B cell (primary cell): Measurements from ENCODE around the gene KLHL1. TPM values are rescaled to one million over a fixed set of nuclear protein-coding genes. Genes with fewer than 3 reads are reported as not detected.

Source experiments
- ATAC-seq: fragments of 200-7000 bp; cut with Tn5 transposase; one replicate; pipeline ENCODE4 v1.10.0; 2021; ENCODE audit warnings: low read depth, mild to moderate bottlenecking, moderate number of reproducible peaks, moderate library complexity
- CTCF ChIA-PET: fragments of 350-600 bp; sonication (Branson Sonifier 250); formaldehyde crosslinking; loops from one replicate; lab custom pipeline; 2021; ENCODE audit warnings: antibody characterized with exemption, inconsistent platforms; lab: Charles Lee
- POLR2A ChIA-PET: fragments of 350-600 bp; sonication (Branson Sonifier 250); formaldehyde crosslinking; loops from one replicate; lab custom pipeline; 2021; ENCODE audit warnings: antibody characterized with exemption; lab: Charles Lee
- DNase-seq: peaks from one replicate; pipeline ENCODE4 v3.0.0; 2013
- H2AFZ ChIP-seq: 2 replicates; pipeline ENCODE4 v1.6.1; 2012; ENCODE audit warnings: mild to moderate bottlenecking, low read depth, low read length; ENCODE audit not compliant: insufficient read depth, poor library complexity, severe bottlenecking
- H3K27ac ChIP-seq, 2 donors: 1 replicate in 1 of 2; 2 replicates in 1 of 2; pipeline ENCODE4 v1.5.1; 2012 to 2013; ENCODE audit warnings: low read length in 2 of 2, mild to moderate bottlenecking in 2 of 2, moderate library complexity in 1 of 2
- H3K27me3 ChIP-seq, 4 experiments: fragments of 200-600 bp in 1 of 4; sonication (generic) in 1 of 4; replicated peaks in 1 of 4; 1 replicate in 2 of 4; 2 replicates in 2 of 4; pipeline versions ENCODE4 v1.6.1 to v1.7.0; 2013 to 2016; ENCODE audit warnings: low read length in 3 of 4, mild to moderate bottlenecking in 2 of 4, mixed read lengths in 1 of 4, moderate library complexity in 1 of 4; ENCODE audit not compliant: insufficient read depth in 4 of 4, control insufficient read depth in 3 of 4; ENCODE audit errors: control extremely low read depth in 1 of 4
- H3K36me3 ChIP-seq, 2 experiments: replicated peaks in 1 of 2; 1 replicate in 1 of 2; 2 replicates in 1 of 2; pipeline versions ENCODE4 v1.6.1 to v1.7.1; 2013; ENCODE audit warnings: low read length in 1 of 2; ENCODE audit not compliant: insufficient read depth in 2 of 2, control insufficient read depth in 1 of 2; ENCODE audit errors: control extremely low read depth in 1 of 2, extremely low read depth in 1 of 2
- H3K4me1 ChIP-seq, 2 donors: fragments of 200-600 bp in 1 of 2; sonication (generic) in 1 of 2; 1 replicate in 1 of 2; 2 replicates in 1 of 2; pipeline versions ENCODE4 v1.5.1 to v1.6.1; 2013 to 2017; ENCODE audit warnings: low read length in 2 of 2; ENCODE audit not compliant: control insufficient read depth in 2 of 2, insufficient read depth in 2 of 2
- H3K4me2 ChIP-seq: replicated peaks from 2 replicates; pipeline ENCODE3; 2012; ENCODE audit warnings: mild to moderate bottlenecking, low read depth, low read length; ENCODE audit not compliant: poor library complexity, severe bottlenecking
- H3K4me3 ChIP-seq, 5 experiments: fragments of 200-600 bp in 1 of 5; sonication (generic) in 1 of 5; 1 replicate in 3 of 5; 2 replicates in 2 of 5; pipeline versions ENCODE4 v1.5.1 to v1.7.0; 2011 to 2016; ENCODE audit warnings: low read length in 4 of 5, mild to moderate bottlenecking in 4 of 5, low read depth in 2 of 5, control low read depth in 1 of 5, moderate library complexity in 1 of 5; ENCODE audit not compliant: insufficient read depth in 1 of 5; ENCODE audit errors: control extremely low read depth in 1 of 5, extremely low read depth in 1 of 5
- H3K79me2 ChIP-seq: fragments of 200-600 bp; sonication (generic); one replicate; pipeline ENCODE4 v1.6.0; 2016; ENCODE audit warnings: low read length; ENCODE audit not compliant: control insufficient read depth, insufficient read depth
- H3K9ac ChIP-seq: fragments of 200-600 bp; sonication (generic); 2 replicates; pipeline ENCODE4 v1.6.1; 2017; ENCODE audit warnings: mild to moderate bottlenecking, low read length, moderate library complexity
- H3K9me3 ChIP-seq, 3 donors: one replicate each; pipeline versions ENCODE4 v1.6.1 to v1.7.1; 2013; ENCODE audit warnings: low read length in 2 of 3; ENCODE audit not compliant: control insufficient read depth in 2 of 3, insufficient read depth in 1 of 3; ENCODE audit errors: control extremely low read depth in 1 of 3
- H4K20me1 ChIP-seq: 2 replicates; pipeline ENCODE4 v1.6.0; 2012; ENCODE audit warnings: mild to moderate bottlenecking, low read length; ENCODE audit not compliant: insufficient read depth, control insufficient read depth, poor library complexity, severe bottlenecking
- H3K27ac Mint-ChIP-seq: one replicate; pipeline ENCODE4 v1.8.0; 2021; ENCODE audit warnings: mixed read lengths
- H3K27me3 Mint-ChIP-seq: one replicate; pipeline ENCODE4 v1.8.0; 2021; ENCODE audit warnings: mixed read lengths
- H3K4me1 Mint-ChIP-seq: one replicate; pipeline ENCODE4 v1.8.0; 2021; ENCODE audit warnings: mixed read lengths
- H3K4me3 Mint-ChIP-seq: one replicate; pipeline ENCODE4 v1.8.0; 2021; ENCODE audit warnings: mixed read lengths
- H3K9me3 Mint-ChIP-seq: one replicate; pipeline ENCODE4 v1.8.0; 2022; ENCODE audit warnings: mixed read lengths; ENCODE audit not compliant: insufficient read depth
- EZH2 ChIP-seq: IDR thresholded peaks from 2 replicates; pipeline ENCODE4 v1.6.1; 2012; ENCODE audit warnings: borderline replicate concordance, low read depth, mild to moderate bottlenecking, moderate library complexity, low read length; ENCODE audit not compliant: insufficient read depth, poor library complexity, severe bottlenecking
- WGBS: methylation state at CpG from one replicate; pipeline ENCODE4 v1.1.5; 2013; ENCODE audit warnings: missing lambda C conversion rate; ENCODE audit not compliant: insufficient coverage; 5-methylcytosine and 5-hydroxymethylcytosine counted together
- intact Hi-C: fragments of 100-400 bp; cut with micrococcal nuclease; formaldehyde crosslinking; loops from one replicate; pipeline ENCODE4 v1.10.0; 2022
- polyA plus RNA-seq: library from polyadenylated mRNA; depleted of rRNA; stranded (reverse); fragments of >200 nt; gene quantifications from 2 replicates; pipeline ENCODE4 v1.2.3, GENCODE V29; 2012
- total RNA-seq, 2 donors: library from RNA; stranded (reverse); fragments of 120-200 nt in 1 of 2; gene quantifications; 1 replicate in 1 of 2; 2 replicates in 1 of 2; pipeline versions ENCODE4 v1.2.3 to v1.2.4, GENCODE V29; 2013 to 2022
- TF ChIP-seq, protein P1 (sequence below): fragments of 200-600 bp; IDR thresholded peaks from one replicate; pipeline ENCODE4 v1.8.0; 2022; ENCODE audit warnings: antibody characterized with exemption, mild to moderate bottlenecking

The KLHL1 gene
- total and polyA plus RNA-seq, 2 donors (not counting 1 experiment from before 2014, with no cell fraction given): not detected

DNA sequence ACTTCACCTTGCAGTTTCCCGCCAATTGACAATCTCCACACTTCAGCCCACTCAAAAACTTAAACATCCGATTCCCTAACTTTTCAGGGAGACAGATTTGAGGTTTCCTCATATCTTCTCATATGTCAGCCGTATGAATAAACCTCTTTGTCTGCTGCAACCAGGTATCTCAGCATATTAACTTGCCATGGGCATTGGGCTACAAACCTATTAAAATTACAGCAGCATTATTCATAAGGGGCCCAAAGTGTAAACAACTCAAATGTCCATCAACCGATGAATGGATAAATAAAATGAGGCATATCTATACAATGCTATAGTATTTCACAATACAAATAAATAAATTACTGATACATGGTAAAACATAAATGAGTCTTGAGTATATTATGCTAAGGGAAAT lies 180.0 kb downstream of the KLHL1 start:
- Mint-ChIP-seq H3K4me3 (no peak overlapping the region), H3K9me3 (no peaks in the 10 kb centered on the region), H3K27ac (no peak overlapping the region), H3K27me3 (no peaks in the 10 kb centered on the region), H3K4me1 (no peaks in the 10 kb centered on the region)
- intact Hi-C loops: no loop called here
- WGBS: 100% methylated on average over 3 of the region's 4 CpGs
- H3K9me3 ChIP-seq: peaks cover 0 to 15% (median 0%) of the 10 kb centered on the region in 3 donors
- H3K36me3 ChIP-seq: no peaks in the 10 kb centered on the region
- no peaks in the 10 kb centered on the region for H3K27me3 ChIP-seq
- no peaks in the 10 kb centered on the region for H4K20me1 ChIP-seq
- no peak for TF ChIP-seq EZH2
- TF ChIP-seq, protein P1, sequence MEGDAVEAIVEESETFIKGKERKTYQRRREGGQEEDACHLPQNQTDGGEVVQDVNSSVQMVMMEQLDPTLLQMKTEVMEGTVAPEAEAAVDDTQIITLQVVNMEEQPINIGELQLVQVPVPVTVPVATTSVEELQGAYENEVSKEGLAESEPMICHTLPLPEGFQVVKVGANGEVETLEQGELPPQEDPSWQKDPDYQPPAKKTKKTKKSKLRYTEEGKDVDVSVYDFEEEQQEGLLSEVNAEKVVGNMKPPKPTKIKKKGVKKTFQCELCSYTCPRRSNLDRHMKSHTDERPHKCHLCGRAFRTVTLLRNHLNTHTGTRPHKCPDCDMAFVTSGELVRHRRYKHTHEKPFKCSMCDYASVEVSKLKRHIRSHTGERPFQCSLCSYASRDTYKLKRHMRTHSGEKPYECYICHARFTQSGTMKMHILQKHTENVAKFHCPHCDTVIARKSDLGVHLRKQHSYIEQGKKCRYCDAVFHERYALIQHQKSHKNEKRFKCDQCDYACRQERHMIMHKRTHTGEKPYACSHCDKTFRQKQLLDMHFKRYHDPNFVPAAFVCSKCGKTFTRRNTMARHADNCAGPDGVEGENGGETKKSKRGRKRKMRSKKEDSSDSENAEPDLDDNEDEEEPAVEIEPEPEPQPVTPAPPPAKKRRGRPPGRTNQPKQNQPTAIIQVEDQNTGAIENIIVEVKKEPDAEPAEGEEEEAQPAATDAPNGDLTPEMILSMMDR: no peak
- H3K4me3 ChIP-seq: no peak overlapping the region
- CTCF ChIA-PET: no interaction called here
- no peak overlapping the region for H3K4me2 ChIP-seq
- H3K79me2 ChIP-seq: no peaks in the 10 kb centered on the region
- POLR2A ChIA-PET: no interaction called here
- no peak overlapping the region for H3K27ac ChIP-seq
- no peak overlapping the region for H2AFZ ChIP-seq
- ATAC-seq (no peak), DNase-seq (no peak)
- no peaks in the 10 kb centered on the region for H3K4me1 ChIP-seq
- no peak overlapping the region for H3K9ac ChIP-seq

DNA sequence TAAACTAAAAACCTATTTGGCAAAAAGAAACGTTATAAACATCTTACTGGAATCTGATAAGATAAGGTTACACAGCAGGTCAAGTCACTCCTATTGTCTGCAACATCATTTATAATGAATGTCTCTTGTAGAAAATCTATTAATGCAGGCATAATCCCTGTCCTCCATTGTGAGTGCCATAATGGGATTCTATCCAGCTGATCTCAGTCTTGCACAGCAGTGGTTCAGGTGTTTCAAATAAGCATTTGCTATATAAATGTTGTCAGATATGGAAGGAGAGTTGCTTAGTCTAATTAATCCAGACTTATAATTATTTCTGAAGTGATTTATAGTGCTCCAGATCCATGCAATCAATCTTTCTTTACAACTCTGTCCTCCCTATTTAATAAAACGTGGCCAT lies 187.1 kb downstream of the KLHL1 start:
- Histone ChIP-seq H3K4me2 (no peak overlapping the region), H2AFZ (no peak overlapping the region), H3K27me3 (no peaks in the 10 kb centered on the region), H3K4me3 (no peak overlapping the region), H3K9me3 (peaks cover 0 to 15% (median 0%) of the 10 kb centered on the region in 3 donors), H3K36me3 (no peaks in the 10 kb centered on the region), H3K4me1 (no peaks in the 10 kb centered on the region), H3K79me2 (no peaks in the 10 kb centered on the region), H3K9ac (no peak overlapping the region), H3K27ac (no peak overlapping the region), H4K20me1 (no peaks in the 10 kb centered on the region)
- TF ChIP-seq EZH2: no peak
- TF ChIP-seq, protein P1: no peak
- intact Hi-C loops: no loop called here
- no peak for DNase-seq
- H3K9me3 Mint-ChIP-seq: no peaks in the 10 kb centered on the region
- POLR2A ChIA-PET: no interaction called here
- no peaks in the 10 kb centered on the region for H3K4me1 Mint-ChIP-seq
- CTCF ChIA-PET: no interaction called here
- H3K27ac Mint-ChIP-seq: no peak overlapping the region
- WGBS: no CpG with 5 or more reads among the region's 2 CpGs
- no peaks in the 10 kb centered on the region for H3K27me3 Mint-ChIP-seq
- ATAC-seq: no peak
- H3K4me3 Mint-ChIP-seq: no peak overlapping the region
